SHP77 (cell line): ENCODE measurements around the gene GPR17.

Experiments used
- DNase-seq, 2 experiments: peaks; one replicate each; lab custom pipeline; 2025; lab: John Stamatoyannopoulos, UW

GPR17 gene

GRCh38 chr2:127671557-127672302, 25.8 kb downstream of the GPR17 start:
- DNase-seq: no peak

DNA sequence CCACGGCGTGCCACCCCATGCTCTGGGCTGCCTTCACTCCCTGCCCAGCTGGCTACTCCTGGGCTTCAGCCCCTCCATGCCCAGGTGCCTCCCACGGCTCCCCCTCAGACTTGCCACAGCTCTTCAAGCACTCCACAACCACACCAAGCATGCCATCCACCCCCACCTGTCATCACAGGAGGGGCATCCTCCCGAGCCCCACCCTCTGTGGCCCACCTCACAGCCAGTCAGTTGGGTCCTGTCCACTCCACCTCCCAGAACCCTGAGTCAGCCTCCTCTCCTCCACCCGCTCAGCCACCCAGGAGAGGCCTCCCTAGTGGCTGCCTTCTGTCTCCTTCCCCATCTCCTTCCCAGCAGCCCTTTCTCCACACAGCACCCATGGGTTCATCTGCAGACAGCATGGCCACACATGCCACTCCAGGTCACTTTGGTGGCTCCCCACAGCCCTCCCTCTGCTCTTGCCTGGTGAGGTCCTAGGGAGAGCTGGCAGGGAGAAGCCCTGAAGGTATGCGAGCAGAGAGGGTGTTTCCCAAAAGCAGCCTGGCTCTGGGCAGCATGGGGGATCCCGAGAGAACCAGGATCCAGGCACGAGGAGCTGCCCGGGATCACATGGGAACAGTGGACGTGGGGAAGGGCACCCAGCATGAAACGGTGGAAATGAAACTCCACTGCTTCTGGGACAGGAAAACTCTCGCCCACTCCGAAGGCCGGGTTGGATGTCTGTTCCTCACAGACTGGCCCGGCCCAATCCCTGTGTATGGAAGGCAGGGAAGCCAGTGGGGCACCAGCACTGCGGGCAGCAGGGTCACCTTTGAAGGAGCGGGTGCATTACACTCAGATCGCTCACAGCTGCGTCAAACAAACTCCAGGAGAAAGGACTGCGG, 26.6 kb downstream of the GPR17 start:
- DNase-seq: no peak

GRCh38 chr2:127673291-127674069, 27.5 kb downstream of the GPR17 start:
- DNase-seq: no peak

GRCh38 chr2:127674241-127675209, 28.6 kb downstream of the GPR17 start:
- no peak for DNase-seq

GRCh38 chr2:127675331-127676261, 29.6 kb downstream of the GPR17 start, which contains the start of gene LIMS2:
TSS of gene LIMS2 (minus strand) at chr2:127675530. CDS start at chr2:127675024, 506 bp downstream.
- DNase-seq: no peak

GRCh38 chr2:127676906-127677305, 31.0 kb downstream of the GPR17 start:
- DNase-seq: no peak

- no peak for DNase-seq
Observed at GRCh38 chr2:127678531-127678930, 32.6 kb downstream of the GPR17 start.

GRCh38 chr2:127678991-127679390, 33.0 kb downstream of the GPR17 start:
- no peak for DNase-seq

DNA sequence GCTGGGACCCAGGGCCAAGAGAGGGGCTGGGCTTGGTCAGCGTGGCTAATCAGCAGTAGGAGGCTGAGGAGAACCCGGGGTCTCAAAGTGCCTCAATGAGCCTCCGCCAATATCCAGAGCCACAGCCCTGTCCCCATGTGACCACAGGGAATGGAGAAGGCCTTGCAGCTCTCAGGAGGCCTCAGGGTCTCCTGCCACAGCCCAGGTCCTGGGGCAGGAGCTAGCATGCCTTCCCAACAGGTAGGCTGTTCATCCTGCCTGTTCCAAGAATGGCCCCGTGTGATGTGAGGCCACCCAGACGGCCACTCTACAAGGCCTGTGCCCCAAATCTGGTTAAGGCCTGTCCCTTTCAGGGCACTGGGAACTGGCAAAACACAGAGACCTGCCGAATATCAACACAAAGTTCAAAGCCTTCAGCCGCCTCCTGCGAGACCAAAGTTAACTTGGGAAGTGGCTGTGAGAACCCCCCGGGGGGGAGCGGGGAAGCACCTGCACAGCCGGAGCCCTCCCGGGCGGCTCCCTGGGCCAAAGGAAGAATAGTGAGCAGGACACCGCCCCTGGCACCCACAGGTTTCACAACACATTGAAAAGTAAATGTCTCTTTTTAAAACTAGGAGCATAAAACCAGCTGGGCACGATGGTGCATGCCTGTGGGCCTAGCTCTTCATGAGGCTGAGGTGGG, 33.9 kb downstream of the GPR17 start:
- DNase-seq: no peak

DNA sequence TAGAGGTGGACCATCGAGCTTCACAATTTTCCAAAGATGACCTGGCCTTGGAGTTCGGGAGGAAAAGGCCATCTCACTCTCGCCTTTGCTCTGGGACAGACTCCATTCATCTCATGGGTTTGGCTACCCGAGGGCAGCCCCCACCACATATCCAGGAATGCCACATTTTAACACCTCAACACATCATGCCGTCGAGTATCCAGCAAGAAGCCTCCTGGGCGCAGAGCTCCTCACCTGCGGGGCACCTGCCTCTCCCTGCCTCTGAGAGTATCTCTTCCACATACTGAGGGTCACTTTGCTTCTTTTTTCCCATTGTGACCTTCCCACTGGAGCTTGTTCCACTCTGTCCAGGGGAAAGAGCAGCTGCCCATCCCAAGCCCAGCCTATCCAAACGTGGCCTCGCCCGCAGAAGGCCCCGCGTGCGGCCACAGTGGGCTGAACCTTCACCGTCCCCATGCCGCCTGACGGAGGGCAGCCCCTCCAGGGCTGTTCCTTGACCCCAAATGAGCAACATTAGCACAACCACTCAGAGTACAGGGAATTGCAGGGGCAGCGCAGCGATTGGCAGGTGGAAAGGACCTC, 34.8 kb downstream of the GPR17 start:
- no peak for DNase-seq

DNA sequence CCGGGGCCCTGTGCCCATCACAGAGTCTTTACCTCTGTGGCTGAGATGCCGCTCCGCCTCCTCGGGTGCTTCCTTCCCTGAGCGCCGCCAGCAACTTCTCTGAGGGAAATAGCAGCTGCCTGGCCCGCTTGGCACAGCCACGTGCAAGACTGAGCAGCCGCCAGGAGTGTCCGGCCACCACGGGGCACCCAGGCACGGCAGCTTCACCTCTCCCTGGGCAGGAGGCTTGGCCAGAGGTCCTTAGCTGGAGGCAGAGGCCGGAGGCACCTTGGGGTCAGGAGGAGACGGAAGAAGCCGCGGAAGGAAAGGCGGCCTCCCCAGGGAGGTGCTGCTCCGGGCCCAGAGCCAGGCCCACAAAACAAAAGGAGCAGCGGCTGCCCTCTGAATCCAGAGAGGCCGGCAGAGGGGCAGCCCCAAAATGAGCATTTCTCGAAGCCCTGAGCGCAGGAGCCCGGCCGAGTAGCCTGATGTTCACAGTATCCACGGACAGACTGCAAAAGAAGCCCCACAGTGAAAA, 35.4 kb downstream of the GPR17 start:
- no peak for DNase-seq

- DNase-seq: no peak
Observed at GRCh38 chr2:127681976-127682857, 36.3 kb downstream of the GPR17 start.

DNA sequence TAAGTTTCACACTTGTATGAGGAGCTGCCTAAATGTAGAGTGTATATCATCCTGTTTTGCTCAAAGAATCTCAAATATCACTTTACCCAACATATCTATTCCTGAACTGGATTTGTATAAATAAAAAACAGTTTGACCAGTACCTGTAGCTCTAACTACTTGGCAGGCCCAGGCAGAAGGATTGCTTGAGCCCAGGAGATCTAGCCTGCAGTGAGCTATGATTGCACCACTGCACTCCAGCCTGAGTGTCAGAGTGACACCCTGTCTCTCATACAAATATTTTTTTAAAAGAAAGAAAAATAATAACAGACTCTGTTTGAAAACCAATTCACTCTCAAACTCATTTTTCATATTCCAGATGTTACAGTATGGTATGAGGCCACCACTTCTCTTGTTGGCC, 37.1 kb downstream of the GPR17 start:
- no peak for DNase-seq

DNA sequence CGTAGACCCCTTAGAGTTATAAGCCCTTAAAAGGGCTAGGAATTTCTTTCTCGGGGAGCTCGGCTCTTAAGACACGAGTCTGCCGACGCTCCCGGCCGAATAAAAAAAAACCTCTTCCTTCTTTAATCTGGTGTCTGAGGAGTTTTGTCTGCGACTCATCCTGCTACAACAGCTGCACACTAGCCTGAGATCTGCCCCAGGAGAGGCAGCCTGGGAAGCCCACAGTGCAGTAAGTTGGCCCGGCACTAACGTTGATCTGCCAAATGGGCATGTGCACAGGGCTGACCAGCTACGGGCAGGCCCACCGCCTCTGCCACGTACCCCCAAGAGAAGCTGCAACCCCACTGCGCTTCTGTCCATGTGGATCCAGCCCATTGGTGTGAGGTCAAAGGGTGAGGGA, 37.8 kb downstream of the GPR17 start:
- no peak for DNase-seq

- DNase-seq: no peak
Observed at GRCh38 chr2:127685410-127686080, 39.6 kb downstream of the GPR17 start.

GRCh38 chr2:127688405-127688804, 42.5 kb downstream of the GPR17 start:
- DNase-seq: no peak

DNA sequence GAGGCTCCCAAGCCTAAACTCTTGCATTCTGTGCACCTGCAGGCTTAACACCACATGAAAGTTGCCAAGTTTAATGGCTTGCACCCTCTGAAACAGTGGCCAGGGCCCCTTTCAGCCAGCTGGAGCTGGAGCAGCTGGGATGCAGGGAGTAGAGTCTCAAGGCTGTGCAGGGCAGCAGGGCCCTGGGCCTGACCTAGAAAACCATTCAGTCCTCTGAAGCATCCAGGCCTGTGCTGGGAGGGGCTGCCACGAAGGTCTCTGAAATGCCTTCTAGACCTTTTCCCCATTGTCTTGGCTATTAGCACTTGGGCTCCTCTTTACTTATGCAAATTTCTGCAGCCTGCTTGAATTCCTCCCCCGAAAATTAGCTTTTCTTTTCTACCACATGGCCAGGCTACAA, 44.7 kb downstream of the GPR17 start:
- no peak for DNase-seq
